B cell (primary cell): ENCODE measurements around the gene ZCRB1.
"Not testable (repeated sequence)": the region's sequence is repeated elsewhere in the genome, so short reads cannot be mapped to it uniquely, and the experiment has no call there.

Experiments
- CTCF ChIP-seq: fragments of 200-600 bp; IDR thresholded peaks from one replicate; pipeline ENCODE4 v1.8.0; 2022; ENCODE audit warnings: antibody characterized with exemption, mild to moderate bottlenecking
- EZH2 ChIP-seq: IDR thresholded peaks from 2 replicates; pipeline ENCODE4 v1.6.1; 2012; ENCODE audit warnings: borderline replicate concordance, low read depth, mild to moderate bottlenecking, moderate library complexity, low read length; ENCODE audit not compliant: insufficient read depth, poor library complexity, severe bottlenecking

DNA sequence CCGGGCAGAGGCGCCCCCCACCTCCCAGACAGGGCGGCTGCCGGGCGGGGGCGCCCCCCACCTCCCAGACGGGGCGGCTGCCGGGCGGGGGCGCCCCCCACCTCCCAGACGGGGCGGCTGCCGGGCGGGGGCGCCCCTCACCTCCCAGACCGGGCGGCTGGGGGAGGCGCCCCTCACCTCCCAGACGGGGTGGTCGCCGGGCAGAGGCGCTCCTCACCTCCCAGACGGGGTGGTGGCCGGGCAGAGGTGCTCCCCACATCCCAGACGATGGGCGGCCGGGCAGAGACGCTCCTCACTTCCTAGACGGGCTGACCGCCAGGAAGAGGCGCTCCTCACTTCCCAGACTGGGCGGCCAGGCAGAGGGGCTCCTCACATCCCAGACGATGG lies 24.1 kb upstream of the ZCRB1 start:
- TF ChIP-seq CTCF, EZH2: not testable (repeated sequence)
